Fibroblast of skin of right quadriceps (primary cell): Measurements from ENCODE around the gene TMEM145.
A peak's percentile ranks its signal among the peaks of the same experiment; 100 is the strongest.

Source experiments
- DNase-seq: peaks from one replicate; pipeline ENCODE4 v3.0.0-alpha.2; 2013

Gene TMEM145

GRCh38 chr19:42290136-42290522 is 23.0 kb upstream of the TMEM145 start:
- no peak for DNase-seq

GRCh38 chr19:42290523-42291434 is 22.3 kb upstream of the TMEM145 start:
- no peak for DNase-seq

GRCh38 chr19:42291435-42291810 is 21.7 kb upstream of the TMEM145 start:
- DNase-seq, result no peak

GRCh38 chr19:42292042-42292960 is 20.8 kb upstream of the TMEM145 start:
- DNase-seq, result no peak

GRCh38 chr19:42292963-42293362 is 20.1 kb upstream of the TMEM145 start:
- DNase-seq, result no peak

GRCh38 chr19:42293540-42293939 is 19.6 kb upstream of the TMEM145 start:
- no peak for DNase-seq

- DNase-seq, result no peak
These were observed 19.2 kb upstream of the TMEM145 start for GRCh38 chr19:42293948-42294347.

- no peak for DNase-seq
These were observed 18.5 kb upstream of the TMEM145 start for GRCh38 chr19:42294471-42295137.

- DNase-seq, result no peak
These were observed 17.8 kb upstream of the TMEM145 start for GRCh38 chr19:42295342-42295741.

- DNase-seq, result peak; percentile 56
These were observed 17.1 kb upstream of the TMEM145 start for GRCh38 chr19:42295831-42296525.

- DNase-seq, result no peak
These were observed 16.1 kb upstream of the TMEM145 start for GRCh38 chr19:42297039-42297438.

- DNase-seq, result no peak
These were observed 11.4 kb upstream of the TMEM145 start, which contains the start of gene PRR19 for GRCh38 chr19:42301646-42302203. TSS of gene PRR19 (plus strand) at chr19:42302132. CDS start at chr19:42309585, 7,453 bp downstream.

GRCh38 chr19:42303101-42303464 is 10.0 kb upstream of the TMEM145 start:
- DNase-seq, result no peak

- DNase-seq, result no peak
These were observed 9.2 kb upstream of the TMEM145 start for GRCh38 chr19:42303876-42304275.

GRCh38 chr19:42306646-42307045 is 6.5 kb upstream of the TMEM145 start:
- no peak for DNase-seq

- DNase-seq, result no peak
These were observed 3.4 kb upstream of the TMEM145 start for GRCh38 chr19:42309686-42310085.

- DNase-seq, result no peak
These were observed 1.5 kb upstream of the TMEM145 start for GRCh38 chr19:42311657-42312056.

- no peak for DNase-seq
These were observed 739 bp upstream of the TMEM145 start for GRCh38 chr19:42312370-42312769.

GRCh38 chr19:42313840-42314755 is 989 bp downstream of the TMEM145 start:
- DNase-seq, result no peak

- DNase-seq, result no peak
These were observed 1.9 kb downstream of the TMEM145 start for GRCh38 chr19:42315024-42315423.
